Cardiac fibroblast (primary cell): ENCODE measurements around the gene TGFB3.
A peak's percentile ranks its signal among the peaks of the same experiment; 100 is the strongest.

Experiments
- DNase-seq, 2 donors: peaks; one replicate each; pipeline versions ENCODE4 v3.0.0 to v3.0.0-alpha.2; 2010; ENCODE audit warnings: low read depth in 2 of 2
- H3K4me3 ChIP-seq, 2 donors: replicated peaks in 1 of 2; 1 replicate in 1 of 2; 2 replicates in 1 of 2; pipeline ENCODE4 v1.5.1; 2011; ENCODE audit warnings: low read depth in 2 of 2, low read length in 2 of 2, mild to moderate bottlenecking in 2 of 2, moderate library complexity in 1 of 2
- TF ChIP-seq, protein P1 (sequence below): IDR thresholded peaks from one replicate; pipeline ENCODE4 v1.5.1; 2011; ENCODE audit warnings: low read depth, mild to moderate bottlenecking, low read length, inconsistent platforms

TGFB3 gene

DNA sequence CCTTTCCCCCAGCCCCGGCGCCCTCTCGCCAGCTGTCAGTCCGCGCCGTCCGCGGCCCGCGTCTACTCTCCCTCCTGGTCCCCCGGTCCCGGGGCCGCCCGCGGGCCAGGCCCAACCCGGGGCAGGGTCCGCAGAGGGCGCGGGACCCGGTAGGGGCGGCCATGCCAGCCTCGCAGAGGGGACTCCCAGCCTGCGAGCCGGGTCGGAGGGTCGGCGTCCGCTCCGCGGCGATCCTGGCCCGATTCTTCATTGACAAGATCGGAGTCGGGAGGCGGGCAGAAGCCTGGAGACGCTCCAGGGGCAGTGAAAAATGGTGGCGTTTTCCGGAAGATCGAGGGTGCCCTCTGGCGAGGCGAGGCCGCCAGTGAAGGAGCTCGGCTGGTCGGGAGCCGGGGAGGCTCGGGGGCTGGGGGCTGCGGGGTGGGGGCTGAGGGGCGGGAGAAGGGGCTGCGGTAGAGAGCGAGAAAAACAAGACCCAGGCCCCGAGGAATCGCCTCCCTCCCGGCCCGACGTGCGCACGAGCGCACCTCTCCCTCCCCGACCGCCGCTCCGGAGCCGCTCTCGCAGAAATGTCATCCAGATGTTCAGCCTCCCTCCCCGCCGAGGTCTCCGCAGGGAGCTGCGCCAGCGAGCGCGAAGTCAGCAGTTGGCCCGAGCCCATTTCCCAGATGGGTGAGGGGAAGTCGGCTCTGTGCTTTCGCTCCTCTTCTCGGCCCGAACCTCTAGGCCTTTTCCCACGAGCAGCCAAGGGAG lies 647 bp upstream of the TGFB3 start:
- H3K4me3 ChIP-seq = peak overlapping the region; percentile 54 to 64
- TF ChIP-seq, protein P1, sequence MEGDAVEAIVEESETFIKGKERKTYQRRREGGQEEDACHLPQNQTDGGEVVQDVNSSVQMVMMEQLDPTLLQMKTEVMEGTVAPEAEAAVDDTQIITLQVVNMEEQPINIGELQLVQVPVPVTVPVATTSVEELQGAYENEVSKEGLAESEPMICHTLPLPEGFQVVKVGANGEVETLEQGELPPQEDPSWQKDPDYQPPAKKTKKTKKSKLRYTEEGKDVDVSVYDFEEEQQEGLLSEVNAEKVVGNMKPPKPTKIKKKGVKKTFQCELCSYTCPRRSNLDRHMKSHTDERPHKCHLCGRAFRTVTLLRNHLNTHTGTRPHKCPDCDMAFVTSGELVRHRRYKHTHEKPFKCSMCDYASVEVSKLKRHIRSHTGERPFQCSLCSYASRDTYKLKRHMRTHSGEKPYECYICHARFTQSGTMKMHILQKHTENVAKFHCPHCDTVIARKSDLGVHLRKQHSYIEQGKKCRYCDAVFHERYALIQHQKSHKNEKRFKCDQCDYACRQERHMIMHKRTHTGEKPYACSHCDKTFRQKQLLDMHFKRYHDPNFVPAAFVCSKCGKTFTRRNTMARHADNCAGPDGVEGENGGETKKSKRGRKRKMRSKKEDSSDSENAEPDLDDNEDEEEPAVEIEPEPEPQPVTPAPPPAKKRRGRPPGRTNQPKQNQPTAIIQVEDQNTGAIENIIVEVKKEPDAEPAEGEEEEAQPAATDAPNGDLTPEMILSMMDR = peak; percentile 66
- DNase-seq = peak; percentile 83 to 88

DNA sequence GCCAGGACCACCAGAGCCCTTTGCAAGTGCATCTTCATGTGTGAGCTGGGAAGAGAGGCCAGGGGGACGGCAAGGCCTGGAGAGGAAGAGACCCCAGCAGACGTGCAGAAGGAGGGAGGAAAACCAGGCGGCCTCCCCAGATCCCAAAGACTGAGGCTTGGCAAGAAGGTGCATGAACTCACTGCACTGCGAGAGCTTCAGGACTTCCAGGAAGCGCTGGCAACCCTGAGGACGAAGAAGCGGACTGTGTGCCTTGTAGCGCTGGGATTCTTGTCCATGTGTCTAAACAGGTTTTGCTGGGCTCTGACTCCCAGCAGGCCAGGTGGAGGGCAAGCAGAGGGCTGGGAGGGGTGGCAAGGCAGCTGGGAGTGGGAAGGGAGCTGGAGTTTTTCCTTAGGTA lies 939 bp downstream of the TGFB3 start:
- H3K4me3 ChIP-seq = peak overlapping the region; percentile 54 to 64
- TF ChIP-seq, protein P1 = no peak
- DNase-seq = peak in 1 of 2 donors; percentile 39

GRCh38 chr14:75979648-75980565 lies 1.9 kb downstream of the TGFB3 start:
- TF ChIP-seq, protein P1 = no peak
- peak overlapping the region; percentile 54 to 64 for H3K4me3 ChIP-seq
- DNase-seq = peak in 1 of 2 donors; percentile 34

GRCh38 chr14:75979071-75979571 lies 2.7 kb downstream of the TGFB3 start:
- TF ChIP-seq, protein P1 = peak; percentile 74
- DNase-seq = peak; percentile 57 to 65
- H3K4me3 ChIP-seq = peak overlapping the region; percentile 54 to 64

GRCh38 chr14:75978249-75978731 lies 3.5 kb downstream of the TGFB3 start:
- TF ChIP-seq, protein P1 = no peak
- DNase-seq = no peak
- no peak overlapping the region for H3K4me3 ChIP-seq

GRCh38 chr14:75977582-75977943 lies 4.2 kb downstream of the TGFB3 start:
- no peak overlapping the region for H3K4me3 ChIP-seq
- TF ChIP-seq, protein P1 = no peak
- no peak for DNase-seq
